NCI-H2107 (cell line): ENCODE measurements around the gene SUCO.
"Not testable (repeated sequence)": the region's sequence is repeated elsewhere in the genome, so short reads cannot be mapped to it uniquely, and the experiment has no call there.

Experiments
- DNase-seq: peaks from one replicate; lab custom pipeline; 2025; lab: John Stamatoyannopoulos, UW

The SUCO gene, protein sequence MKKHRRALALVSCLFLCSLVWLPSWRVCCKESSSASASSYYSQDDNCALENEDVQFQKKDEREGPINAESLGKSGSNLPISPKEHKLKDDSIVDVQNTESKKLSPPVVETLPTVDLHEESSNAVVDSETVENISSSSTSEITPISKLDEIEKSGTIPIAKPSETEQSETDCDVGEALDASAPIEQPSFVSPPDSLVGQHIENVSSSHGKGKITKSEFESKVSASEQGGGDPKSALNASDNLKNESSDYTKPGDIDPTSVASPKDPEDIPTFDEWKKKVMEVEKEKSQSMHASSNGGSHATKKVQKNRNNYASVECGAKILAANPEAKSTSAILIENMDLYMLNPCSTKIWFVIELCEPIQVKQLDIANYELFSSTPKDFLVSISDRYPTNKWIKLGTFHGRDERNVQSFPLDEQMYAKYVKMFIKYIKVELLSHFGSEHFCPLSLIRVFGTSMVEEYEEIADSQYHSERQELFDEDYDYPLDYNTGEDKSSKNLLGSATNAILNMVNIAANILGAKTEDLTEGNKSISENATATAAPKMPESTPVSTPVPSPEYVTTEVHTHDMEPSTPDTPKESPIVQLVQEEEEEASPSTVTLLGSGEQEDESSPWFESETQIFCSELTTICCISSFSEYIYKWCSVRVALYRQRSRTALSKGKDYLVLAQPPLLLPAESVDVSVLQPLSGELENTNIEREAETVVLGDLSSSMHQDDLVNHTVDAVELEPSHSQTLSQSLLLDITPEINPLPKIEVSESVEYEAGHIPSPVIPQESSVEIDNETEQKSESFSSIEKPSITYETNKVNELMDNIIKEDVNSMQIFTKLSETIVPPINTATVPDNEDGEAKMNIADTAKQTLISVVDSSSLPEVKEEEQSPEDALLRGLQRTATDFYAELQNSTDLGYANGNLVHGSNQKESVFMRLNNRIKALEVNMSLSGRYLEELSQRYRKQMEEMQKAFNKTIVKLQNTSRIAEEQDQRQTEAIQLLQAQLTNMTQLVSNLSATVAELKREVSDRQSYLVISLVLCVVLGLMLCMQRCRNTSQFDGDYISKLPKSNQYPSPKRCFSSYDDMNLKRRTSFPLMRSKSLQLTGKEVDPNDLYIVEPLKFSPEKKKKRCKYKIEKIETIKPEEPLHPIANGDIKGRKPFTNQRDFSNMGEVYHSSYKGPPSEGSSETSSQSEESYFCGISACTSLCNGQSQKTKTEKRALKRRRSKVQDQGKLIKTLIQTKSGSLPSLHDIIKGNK (N-terminal part only)

DNA sequence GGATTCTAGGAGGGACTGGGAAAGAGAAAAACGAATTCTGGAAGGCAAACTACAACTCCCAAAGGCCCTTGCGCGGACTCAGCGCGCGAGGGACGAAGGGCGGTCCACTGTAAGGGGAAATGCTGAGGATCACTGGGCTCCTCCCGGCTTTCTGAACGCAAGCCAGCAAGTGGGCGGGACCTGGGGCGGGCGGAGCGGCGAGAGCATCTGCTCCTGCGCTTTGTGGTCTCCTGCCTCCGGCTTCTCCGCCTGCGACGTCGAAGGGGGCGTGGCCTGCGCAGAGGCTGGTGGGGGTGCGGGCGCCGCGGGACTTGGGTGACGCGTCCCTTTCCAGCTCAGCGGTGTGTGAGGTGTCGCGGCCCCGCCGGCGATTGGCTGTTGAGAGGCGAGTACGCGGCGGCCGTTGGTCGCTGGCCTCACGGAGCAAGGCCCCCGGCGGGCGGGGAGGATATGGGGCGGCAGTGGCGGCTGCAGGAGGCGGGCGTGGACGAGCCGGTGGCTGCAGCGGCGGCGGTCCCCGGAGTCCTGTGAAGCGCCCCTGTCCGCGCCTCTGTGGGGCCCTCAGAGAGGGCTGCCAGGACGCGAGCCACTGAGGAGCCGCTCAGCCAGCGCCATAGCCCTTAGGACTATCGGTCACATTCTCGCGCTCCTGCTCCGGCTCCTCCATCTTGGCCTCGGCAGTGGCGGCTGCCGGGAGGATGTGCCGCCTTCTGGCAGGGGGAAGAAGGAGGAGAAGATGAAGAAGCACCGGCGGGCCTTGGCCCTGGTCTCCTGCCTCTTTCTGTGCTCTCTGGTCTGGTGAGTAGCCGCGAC lies at the start of gene SUCO:
SUCO (plus strand) TSS at position 451 of the 813 bp plus-strand sequence; CDS start at position 737, 286 bp downstream.
- peak; percentile 99 for DNase-seq

- DNase-seq, result no peak
Observed at GRCh38 chr1:172483448-172483847, 49.5 kb upstream of the SUCO start.

DNA sequence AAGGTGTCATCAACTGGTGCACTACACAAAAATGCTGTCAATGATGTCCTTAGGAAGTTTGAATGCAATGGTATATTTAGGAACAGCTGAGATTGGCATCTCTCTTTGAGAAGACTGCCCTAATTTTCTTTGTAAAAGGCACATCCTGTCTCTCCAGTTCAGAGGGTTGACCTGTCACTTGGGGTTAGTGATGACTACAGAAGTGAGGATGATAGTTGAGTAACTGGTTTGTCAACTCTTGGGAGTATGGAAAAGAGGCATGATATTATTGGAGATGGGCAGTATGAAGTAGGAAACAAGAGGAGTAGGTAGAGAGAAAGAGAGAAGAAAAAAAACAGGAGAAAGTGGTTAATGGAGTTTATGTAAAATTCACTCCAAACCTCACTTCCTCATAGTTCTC lies 48.7 kb upstream of the SUCO start:
- no peak for DNase-seq

GRCh38 chr1:172485626-172486025 lies 47.3 kb upstream of the SUCO start:
- DNase-seq, result no peak

DNA sequence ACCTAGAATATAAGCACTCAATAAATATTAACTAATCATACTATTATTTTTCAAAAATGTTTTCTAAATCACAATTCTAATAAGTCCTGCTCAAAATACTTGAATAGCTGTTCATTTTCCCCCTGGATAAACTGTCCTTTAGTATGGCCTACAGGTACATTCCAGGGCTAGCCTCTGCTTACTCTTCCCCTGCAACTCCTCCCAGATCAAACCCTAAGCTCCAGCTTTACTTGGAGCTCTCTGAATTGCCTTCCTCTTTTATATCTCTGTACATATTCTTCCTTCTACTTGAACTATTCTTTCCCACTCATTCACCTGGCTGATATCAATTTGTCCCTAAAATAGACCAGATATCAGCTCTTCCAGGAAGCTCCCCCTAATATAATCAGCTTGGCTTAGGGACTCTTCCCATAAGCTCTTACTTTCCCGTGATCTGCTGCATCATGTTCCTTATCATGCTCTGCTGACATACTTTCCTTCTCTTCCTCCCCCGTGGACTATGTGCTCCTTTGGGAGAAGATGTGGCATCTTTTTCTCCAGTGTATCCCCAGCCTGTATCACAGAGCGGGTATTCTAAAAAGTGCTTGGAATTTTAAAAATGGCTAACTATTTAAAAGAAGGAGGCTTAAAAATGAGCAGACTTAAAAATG lies 46.0 kb upstream of the SUCO start:
- DNase-seq, result no peak

DNA sequence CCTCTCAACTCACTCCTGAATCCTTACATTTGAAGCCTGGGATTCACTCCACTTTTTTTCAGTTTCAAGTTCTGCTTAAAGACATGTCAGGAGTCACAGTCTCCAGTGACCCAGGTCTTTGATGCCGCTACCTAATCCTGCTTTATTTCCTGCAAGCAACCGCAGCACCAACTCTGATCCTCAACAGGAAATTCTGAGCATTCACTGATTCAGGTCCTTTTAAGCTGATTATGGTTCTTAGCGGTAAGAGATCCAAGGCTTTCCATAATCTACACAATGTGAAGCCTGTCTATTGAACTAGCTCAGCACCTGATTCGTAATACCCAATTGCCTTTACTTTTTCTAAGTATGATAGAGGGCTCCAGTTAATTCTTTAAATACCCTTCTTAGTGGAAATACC lies 45.4 kb upstream of the SUCO start:
- no peak for DNase-seq

GRCh38 chr1:172488393-172488792 lies 44.6 kb upstream of the SUCO start:
- no peak for DNase-seq

DNA sequence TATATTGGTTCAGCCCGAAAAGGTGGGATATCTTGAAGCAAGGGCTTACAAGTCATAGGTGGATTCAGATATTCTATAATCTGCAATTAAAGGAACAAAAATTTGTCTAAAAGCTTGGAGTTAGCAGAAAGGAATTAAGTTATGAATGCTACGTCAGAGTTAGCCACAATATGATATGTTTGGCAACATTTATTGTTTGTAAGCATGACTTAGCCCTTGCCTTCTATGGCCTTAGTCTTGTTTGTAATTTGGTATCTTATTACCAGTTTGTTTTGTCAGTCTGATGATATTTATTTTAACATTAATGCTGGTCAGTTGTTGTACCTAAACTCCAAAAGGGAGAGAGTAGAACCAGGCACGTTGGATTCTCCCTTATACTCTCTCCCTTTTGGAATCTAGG lies 43.1 kb upstream of the SUCO start:
- no peak for DNase-seq

DNA sequence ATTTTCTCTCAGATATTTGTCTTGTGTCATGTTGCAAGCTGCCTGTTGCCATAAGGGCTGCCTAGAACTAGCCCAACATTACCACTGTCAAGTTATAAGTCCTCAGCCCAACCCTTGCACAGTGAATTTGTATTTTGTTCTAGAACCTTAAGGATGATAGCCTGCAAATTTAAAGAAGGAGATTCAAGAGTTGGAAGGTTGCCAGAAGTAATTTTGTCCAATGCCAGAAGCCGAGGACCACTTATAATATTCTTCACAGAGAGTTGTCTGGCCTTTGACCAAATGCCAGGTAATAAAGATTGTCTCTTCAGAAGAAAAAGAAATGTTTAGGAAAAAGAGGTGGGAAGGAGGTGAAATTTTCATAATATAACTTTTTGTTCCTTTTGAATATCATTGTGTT lies 40.5 kb upstream of the SUCO start:
- no peak for DNase-seq

GRCh38 chr1:172494166-172494565 lies 38.8 kb upstream of the SUCO start:
- DNase-seq, result no peak

GRCh38 chr1:172496127-172496526 lies 36.8 kb upstream of the SUCO start:
- not testable (repeated sequence) for DNase-seq

GRCh38 chr1:172496678-172497077 lies 36.3 kb upstream of the SUCO start:
- DNase-seq, result no peak

GRCh38 chr1:172497230-172497629 lies 35.7 kb upstream of the SUCO start:
- no peak for DNase-seq

DNA sequence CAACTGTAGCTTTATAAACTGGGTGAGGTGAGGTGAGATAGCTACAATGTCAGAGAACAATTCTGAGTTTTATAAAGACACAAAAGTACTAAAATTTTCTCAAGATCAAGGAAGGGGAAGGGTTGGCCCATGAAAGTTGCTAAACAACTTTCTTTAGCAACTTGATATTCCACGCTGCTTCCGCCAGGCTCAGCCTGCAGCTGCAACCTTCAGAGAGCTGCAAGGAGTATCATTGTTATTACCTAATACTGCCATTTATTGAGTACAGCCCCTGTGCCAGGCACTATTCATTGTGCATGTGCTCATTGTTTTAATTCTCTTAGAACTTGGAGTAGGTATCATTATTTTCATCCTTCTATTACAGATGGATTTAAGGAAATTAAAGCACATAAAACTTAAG lies 34.1 kb upstream of the SUCO start:
- no peak for DNase-seq

DNA sequence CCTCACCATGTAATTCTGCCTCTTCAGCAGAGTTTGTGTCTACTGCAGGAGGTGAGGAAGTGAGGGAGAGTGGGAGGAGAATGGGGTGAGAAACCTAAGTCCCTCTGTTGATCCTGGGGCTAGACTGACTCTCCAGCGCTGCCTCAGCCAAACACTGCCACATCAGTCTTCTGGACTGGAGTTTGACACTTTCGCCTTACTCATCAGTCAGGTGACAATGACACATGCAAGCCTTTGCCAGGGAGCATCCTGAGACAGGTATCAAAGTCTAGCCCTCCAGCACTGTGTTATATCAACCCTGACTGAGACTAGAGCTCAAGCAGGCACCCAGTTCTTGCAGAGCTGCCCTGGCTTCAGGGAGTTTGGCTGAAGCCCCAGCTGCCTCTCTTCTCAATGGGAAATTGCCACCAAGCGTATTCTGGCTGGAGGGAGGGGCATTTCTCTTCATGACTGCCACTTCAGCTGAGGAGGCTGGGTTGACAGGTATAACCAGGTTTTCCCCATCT lies 33.3 kb upstream of the SUCO start:
- no peak for DNase-seq

DNA sequence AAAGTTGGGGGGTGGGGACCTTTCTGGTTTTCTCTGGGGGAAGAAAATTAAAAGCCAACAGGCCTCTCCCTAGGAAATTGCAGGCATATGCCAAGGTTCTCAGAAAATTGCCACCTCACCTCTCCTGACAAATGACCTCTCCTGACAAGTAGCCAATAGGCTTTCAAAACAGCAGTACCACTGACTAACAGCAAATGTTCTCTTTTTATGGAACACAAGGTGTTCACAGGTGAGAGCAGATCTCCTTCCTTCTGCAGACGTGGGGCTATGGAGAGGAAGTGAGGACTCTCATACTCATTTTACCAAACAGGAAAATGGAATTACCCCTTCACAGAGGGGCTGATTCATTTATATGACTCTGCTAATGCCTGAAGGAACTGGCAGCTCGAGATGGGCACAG lies 32.7 kb upstream of the SUCO start:
- DNase-seq, result no peak

DNA sequence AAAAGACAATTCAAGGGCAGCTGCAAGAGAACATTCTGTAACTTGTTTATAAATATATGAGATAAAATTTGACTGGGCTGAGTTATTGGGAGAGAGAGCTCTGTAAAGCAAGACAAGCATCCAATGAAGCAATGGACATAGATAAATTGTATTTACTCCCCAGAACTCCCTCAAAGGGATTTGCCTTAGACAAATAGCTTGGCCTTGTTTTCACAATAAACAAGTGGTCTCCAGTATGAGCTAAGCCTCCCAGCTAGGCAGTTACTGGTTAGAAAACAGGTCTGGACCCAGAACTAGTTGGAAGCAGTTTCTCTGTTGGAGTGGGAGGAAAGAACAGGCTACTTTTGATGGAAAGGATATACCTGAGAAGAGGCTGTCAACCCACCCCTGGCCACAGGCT lies 25.2 kb upstream of the SUCO start:
- no peak for DNase-seq

GRCh38 chr1:172510479-172510878 lies 22.5 kb upstream of the SUCO start:
- no peak for DNase-seq

- no peak for DNase-seq
Observed at GRCh38 chr1:172512591-172512990, 20.4 kb upstream of the SUCO start.

GRCh38 chr1:172513479-172513878 lies 19.5 kb upstream of the SUCO start:
- no peak for DNase-seq

DNA sequence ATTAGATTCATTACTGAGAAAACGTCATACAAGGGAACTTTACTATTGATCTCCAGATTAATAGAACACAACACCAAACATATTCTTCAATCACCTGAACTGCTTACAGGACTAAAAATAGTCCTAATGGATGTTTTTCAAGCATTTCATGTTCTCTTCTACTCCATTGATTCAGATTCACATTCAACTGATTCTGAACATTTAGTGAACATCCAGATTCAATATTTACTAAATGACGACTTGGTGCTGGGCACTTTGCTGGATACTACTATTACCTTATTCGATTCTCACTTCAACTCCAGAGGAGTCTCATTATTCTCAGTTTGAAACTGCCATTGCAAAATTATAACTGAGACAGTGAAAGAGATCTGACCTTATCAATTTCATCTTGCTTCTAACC lies 18.8 kb upstream of the SUCO start:
- DNase-seq, result no peak
